Caco-2 (cell line): ENCODE results near the gene PLPPR1. TPM values are rescaled to one million over a fixed set of nuclear protein-coding genes. Genes with fewer than 3 reads are reported as not detected.
A peak's percentile ranks its signal among the peaks of the same experiment; 100 is the strongest.

Experiments used
- BruUV-seq: library from RNA; stranded (reverse); fragments of 400-500 nt; replicated peaks from 2 replicates; lab custom pipeline; 2021; lab: Mats Ljungman, UMichigan
- CTCF ChIA-PET: fragments of 300-600 bp; sonication (Branson Sonifier 250); formaldehyde crosslinking; loops from one replicate; lab custom pipeline; 2022; ENCODE audit warnings: antibody characterized with exemption; lab: Charles Lee
- POLR2A ChIA-PET: fragments of 300-600 bp; sonication (Branson Sonifier 250); formaldehyde crosslinking; loops from one replicate; lab custom pipeline; 2022; ENCODE audit warnings: antibody characterized with exemption; lab: Charles Lee
- DNase-seq, 2 experiments: peaks; one replicate each; pipeline versions ENCODE4 v3.0.0 to v3.0.0-alpha.2; 2020 to 2022
- H3K27me3 ChIP-seq: replicated peaks from 2 replicates; pipeline ENCODE4 v1.6.0; 2011; ENCODE audit warnings: low read length; ENCODE audit not compliant: control insufficient read depth, insufficient read depth
- H3K36me3 ChIP-seq: 2 replicates; pipeline ENCODE4 v1.5.1; 2011; ENCODE audit warnings: low read length; ENCODE audit not compliant: control insufficient read depth, insufficient read depth
- H3K4me1 ChIP-seq: fragments of 250-450 bp; sonication (Bioruptor Pico); 2 replicates; pipeline ENCODE4 v1.5.1; 2020; ENCODE audit warnings: mild to moderate bottlenecking
- H3K4me3 ChIP-seq: 2 replicates; pipeline ENCODE4 v1.5.1; 2011; ENCODE audit warnings: low read depth, mild to moderate bottlenecking, control low read depth, low read length
- H3K9me3 ChIP-seq: fragments of 250-450 bp; sonication (Bioruptor Pico); 2 replicates; pipeline ENCODE4 v1.5.1; 2020; ENCODE audit warnings: mild to moderate bottlenecking, moderate library complexity
- H3K27ac Mint-ChIP-seq: one replicate; pipeline ENCODE4 v1.8.0; 2022; ENCODE audit warnings: mixed read lengths; ENCODE audit not compliant: unreplicated experiment
- H3K27me3 Mint-ChIP-seq: one replicate; pipeline ENCODE4 v1.8.0; 2022; ENCODE audit warnings: mixed read lengths; ENCODE audit not compliant: insufficient read depth, unreplicated experiment
- H3K36me3 Mint-ChIP-seq: one replicate; pipeline ENCODE4 v1.8.0; 2022; ENCODE audit warnings: mild to moderate bottlenecking, mixed read lengths; ENCODE audit not compliant: insufficient read depth, unreplicated experiment
- H3K4me1 Mint-ChIP-seq: one replicate; pipeline ENCODE4 v1.8.0; 2022; ENCODE audit warnings: low read depth, mixed read lengths; ENCODE audit not compliant: unreplicated experiment
- H3K4me3 Mint-ChIP-seq: one replicate; pipeline ENCODE4 v1.8.0; 2022; ENCODE audit warnings: mild to moderate bottlenecking, moderate library complexity, mixed read lengths; ENCODE audit not compliant: unreplicated experiment
- H3K9me3 Mint-ChIP-seq: one replicate; pipeline ENCODE4 v1.8.0; 2022; ENCODE audit warnings: mixed read lengths; ENCODE audit not compliant: unreplicated experiment
- intact Hi-C: fragments of 100-400 bp; cut with micrococcal nuclease; formaldehyde crosslinking; loops from one replicate; pipeline ENCODE4 v1.10.0; 2022; ENCODE audit not compliant: unreplicated experiment
- total RNA-seq: library from RNA; stranded (reverse); gene quantifications from 2 replicates; pipeline ENCODE4 v1.2.3, GENCODE V29; 2022
- TF ChIP-seq, protein P1 (sequence below), 2 experiments: fragments of 200-600 bp in 1 of 2; IDR thresholded peaks; 1 replicate in 1 of 2; 2 replicates in 1 of 2; pipeline versions ENCODE4 v1.5.1 to v1.8.0; 2011 to 2022; ENCODE audit warnings: antibody characterized with exemption in 1 of 2, control low read depth in 1 of 2, inconsistent platforms in 1 of 2, low read depth in 1 of 2, low read length in 1 of 2, mild to moderate bottlenecking in 1 of 2, moderate library complexity in 1 of 2; ENCODE audit not compliant: insufficient read depth in 1 of 2, severe bottlenecking in 1 of 2, unreplicated experiment in 1 of 2

PLPPR1 gene
- total RNA-seq, 1 experiment from 2014 or later: not detected

GRCh38 chr9:101117161-101117560 lies 88.6 kb downstream of the PLPPR1 start:
- Mint-ChIP-seq H3K27ac (no peak overlapping the region), H3K4me3 (no peak overlapping the region), H3K27me3 (no peaks in the 10 kb centered on the region), H3K36me3 (no peaks in the 10 kb centered on the region), H3K4me1 (no peaks in the 10 kb centered on the region), H3K9me3 (no peaks in the 10 kb centered on the region)
- no peak overlapping the region for H3K4me3 ChIP-seq
- H3K27me3 ChIP-seq: no peaks in the 10 kb centered on the region
- no peak for DNase-seq
- ChIA-PET POLR2A (no interaction called here), CTCF (no interaction called here)
- H3K9me3 ChIP-seq: no peaks in the 10 kb centered on the region
- no peaks in the 10 kb centered on the region for H3K4me1 ChIP-seq
- no TSS peak for BruUV-seq
- TF ChIP-seq, protein P1, sequence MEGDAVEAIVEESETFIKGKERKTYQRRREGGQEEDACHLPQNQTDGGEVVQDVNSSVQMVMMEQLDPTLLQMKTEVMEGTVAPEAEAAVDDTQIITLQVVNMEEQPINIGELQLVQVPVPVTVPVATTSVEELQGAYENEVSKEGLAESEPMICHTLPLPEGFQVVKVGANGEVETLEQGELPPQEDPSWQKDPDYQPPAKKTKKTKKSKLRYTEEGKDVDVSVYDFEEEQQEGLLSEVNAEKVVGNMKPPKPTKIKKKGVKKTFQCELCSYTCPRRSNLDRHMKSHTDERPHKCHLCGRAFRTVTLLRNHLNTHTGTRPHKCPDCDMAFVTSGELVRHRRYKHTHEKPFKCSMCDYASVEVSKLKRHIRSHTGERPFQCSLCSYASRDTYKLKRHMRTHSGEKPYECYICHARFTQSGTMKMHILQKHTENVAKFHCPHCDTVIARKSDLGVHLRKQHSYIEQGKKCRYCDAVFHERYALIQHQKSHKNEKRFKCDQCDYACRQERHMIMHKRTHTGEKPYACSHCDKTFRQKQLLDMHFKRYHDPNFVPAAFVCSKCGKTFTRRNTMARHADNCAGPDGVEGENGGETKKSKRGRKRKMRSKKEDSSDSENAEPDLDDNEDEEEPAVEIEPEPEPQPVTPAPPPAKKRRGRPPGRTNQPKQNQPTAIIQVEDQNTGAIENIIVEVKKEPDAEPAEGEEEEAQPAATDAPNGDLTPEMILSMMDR (IDR thresholded peaks at IDR 0.05; ENCODE audit: insufficient read depth in 1 of 2, low read depth in 1 of 2, low read length in 1 of 2, severe bottlenecking in 1 of 2, unreplicated experiment in 1 of 2): no peak
- H3K36me3 ChIP-seq: no peaks in the 10 kb centered on the region
- intact Hi-C loops: loop anchor here (5.0 kb wide), 2 partner anchors 90 to 405 kb away; partner anchors contain the start of gene PLPPR1

DNA sequence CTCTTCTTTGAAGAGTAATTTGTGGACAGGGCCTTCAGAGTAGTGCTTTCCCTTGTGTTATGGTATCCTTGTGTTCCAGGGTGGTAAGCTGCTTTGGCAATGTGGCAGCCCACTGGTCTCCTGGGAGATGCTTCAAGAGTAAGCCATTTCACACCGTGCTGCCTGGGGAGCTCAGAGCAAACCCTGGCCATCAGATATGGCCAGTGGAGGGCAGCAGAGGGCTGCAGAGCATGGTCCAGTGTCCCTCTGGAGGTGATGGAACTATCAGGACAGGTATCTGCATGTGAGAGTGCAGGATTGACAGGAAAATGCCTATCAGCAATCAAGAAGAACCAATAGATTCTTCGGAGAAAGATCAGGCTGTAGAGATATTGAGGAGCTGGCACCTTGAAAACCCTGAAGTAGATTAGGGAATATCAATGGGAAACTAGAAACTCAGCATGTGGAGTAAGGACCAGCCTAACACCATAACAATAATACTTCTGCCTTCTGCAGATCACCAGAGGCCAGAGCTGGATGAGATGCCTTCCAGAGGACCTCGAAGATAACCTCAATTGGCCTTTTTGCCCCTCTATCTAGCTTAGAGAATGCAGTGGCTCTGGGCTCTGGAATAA lies 90.8 kb downstream of the PLPPR1 start:
- Mint-ChIP-seq H3K27me3 (no peaks in the 10 kb centered on the region), H3K4me3 (no peak overlapping the region), H3K27ac (no peak overlapping the region), H3K9me3 (peaks cover 13% of the 10 kb centered on the region), H3K36me3 (no peaks in the 10 kb centered on the region), H3K4me1 (no peaks in the 10 kb centered on the region)
- no peaks in the 10 kb centered on the region for H3K36me3 ChIP-seq
- no peaks in the 10 kb centered on the region for H3K27me3 ChIP-seq
- TF ChIP-seq, protein P1 (IDR thresholded peaks at IDR 0.05; ENCODE audit: insufficient read depth in 1 of 2, low read depth in 1 of 2, low read length in 1 of 2, severe bottlenecking in 1 of 2, unreplicated experiment in 1 of 2): peak; percentile 81 to 92
- no peak overlapping the region for H3K4me3 ChIP-seq
- CTCF ChIA-PET: interaction anchor here (0.6 to 1.9 kb wide), 14 partner anchors 12 to 517 kb away, joined by 3 to 40 read pairs (median 3); partner anchors contain the start of gene RNF20
- peak; percentile 71 to 79 for DNase-seq
- intact Hi-C loops: loop anchor here (1.0 to 5.0 kb wide), 8 partner anchors 92 to 517 kb away; partner anchors contain the start of gene PLPPR1
- BruUV-seq: no TSS peak
- POLR2A ChIA-PET: no interaction called here
- no peaks in the 10 kb centered on the region for H3K4me1 ChIP-seq
- no peaks in the 10 kb centered on the region; the same call in 1 of the 2 replicates for H3K9me3 ChIP-seq

GRCh38 chr9:101121836-101122399 lies 93.4 kb downstream of the PLPPR1 start:
- H3K9me3 ChIP-seq: no peaks in the 10 kb centered on the region; the same call in 1 of the 2 replicates
- H3K27ac Mint-ChIP-seq: no peak overlapping the region
- intact Hi-C loops: no loop called here
- H3K9me3 Mint-ChIP-seq: peaks cover 32% of the 10 kb centered on the region
- no peaks in the 10 kb centered on the region for H3K27me3 Mint-ChIP-seq
- POLR2A ChIA-PET: no interaction called here
- H3K4me1 Mint-ChIP-seq: no peaks in the 10 kb centered on the region
- no peaks in the 10 kb centered on the region for H3K36me3 ChIP-seq
- CTCF ChIA-PET: interaction anchor here (1.3 kb wide), 1 partner anchor 190 kb away, joined by 3 read pairs; no protein-coding TSS in a partner anchor
- H3K4me3 Mint-ChIP-seq: no peak overlapping the region
- no TSS peak for BruUV-seq
- no peaks in the 10 kb centered on the region for H3K36me3 Mint-ChIP-seq
- H3K4me1 ChIP-seq: no peaks in the 10 kb centered on the region
- H3K27me3 ChIP-seq: no peaks in the 10 kb centered on the region
- no peak overlapping the region for H3K4me3 ChIP-seq
- TF ChIP-seq, protein P1 (IDR thresholded peaks at IDR 0.05; ENCODE audit: insufficient read depth in 1 of 2, low read depth in 1 of 2, low read length in 1 of 2, severe bottlenecking in 1 of 2, unreplicated experiment in 1 of 2): no peak
- no peak for DNase-seq
